ENCODE results near the gene MRPL52.
"Not testable (repeated sequence)": the region's sequence is repeated elsewhere in the genome, so short reads cannot be mapped to it uniquely, and the experiment has no call there.

The MRPL52 gene

GRCh38 chr14:22829661-22830442 is at the start of gene MRPL52:
MRPL52 (plus strand) TSS chr14:22829887; CDS start chr14:22829913, 26 bp downstream.
- DNase-seq (ENCODE audit: low spot score), result peak; percentile 93

- no peak for DNase-seq (ENCODE audit: low spot score)
Measured at GRCh38 chr14:22780105-22780679, 49.5 kb upstream of the MRPL52 start.

- DNase-seq (ENCODE audit: low spot score), result no peak
Measured at GRCh38 chr14:22780941-22781300, 48.8 kb upstream of the MRPL52 start.

GRCh38 chr14:22781301-22781991 is 48.2 kb upstream of the MRPL52 start:
- peak; percentile 21 for DNase-seq (ENCODE audit: low spot score)

- DNase-seq (ENCODE audit: low spot score), result no peak
Measured at GRCh38 chr14:22786685-22787084, 43.0 kb upstream of the MRPL52 start.

GRCh38 chr14:22791301-22791700 is 38.4 kb upstream of the MRPL52 start:
- DNase-seq (ENCODE audit: low spot score), result no peak

GRCh38 chr14:22792158-22792557 is 37.5 kb upstream of the MRPL52 start:
- no peak for DNase-seq (ENCODE audit: low spot score)

GRCh38 chr14:22793550-22793949 is 36.1 kb upstream of the MRPL52 start:
- not testable (repeated sequence) for DNase-seq (ENCODE audit: low spot score)

GRCh38 chr14:22793976-22794375 is 35.7 kb upstream of the MRPL52 start:
- no peak for DNase-seq (ENCODE audit: low spot score)

GRCh38 chr14:22794551-22794951 is 35.1 kb upstream of the MRPL52 start:
- DNase-seq (ENCODE audit: low spot score), result no peak

- no peak for DNase-seq (ENCODE audit: low spot score)
Measured at GRCh38 chr14:22796087-22796707, 33.5 kb upstream of the MRPL52 start.

GRCh38 chr14:22797017-22797917 is 32.4 kb upstream of the MRPL52 start:
- no peak for DNase-seq (ENCODE audit: low spot score)

- DNase-seq (ENCODE audit: low spot score), result no peak
Measured at GRCh38 chr14:22798528-22798927, 31.2 kb upstream of the MRPL52 start.

- DNase-seq (ENCODE audit: low spot score), result no peak
Measured at GRCh38 chr14:22800346-22800745, 29.3 kb upstream of the MRPL52 start.

- DNase-seq (ENCODE audit: low spot score), result no peak
Measured at GRCh38 chr14:22801716-22802115, 28.0 kb upstream of the MRPL52 start.

- DNase-seq (ENCODE audit: low spot score), result no peak
Measured at GRCh38 chr14:22802860-22803686, 26.6 kb upstream of the MRPL52 start.

GRCh38 chr14:22803687-22803974 is 26.1 kb upstream of the MRPL52 start:
- no peak for DNase-seq (ENCODE audit: low spot score)

- not testable (repeated sequence) for DNase-seq (ENCODE audit: low spot score)
Measured at GRCh38 chr14:22805235-22805634, 24.5 kb upstream of the MRPL52 start.

GRCh38 chr14:22807432-22808087 is 22.1 kb upstream of the MRPL52 start:
- no peak for DNase-seq (ENCODE audit: low spot score)
